Measurements from ENCODE around the gene FOSL1. TPM values are rescaled to one million over a fixed set of nuclear protein-coding genes. Genes with fewer than 3 reads are reported as not detected.
A peak's percentile ranks its signal among the peaks of the same experiment; 100 is the strongest.

FOSL1 gene
- polyA plus RNA-seq, 3 donors, result 0.07 to 0.24 (median 0.20) TPM

DNA sequence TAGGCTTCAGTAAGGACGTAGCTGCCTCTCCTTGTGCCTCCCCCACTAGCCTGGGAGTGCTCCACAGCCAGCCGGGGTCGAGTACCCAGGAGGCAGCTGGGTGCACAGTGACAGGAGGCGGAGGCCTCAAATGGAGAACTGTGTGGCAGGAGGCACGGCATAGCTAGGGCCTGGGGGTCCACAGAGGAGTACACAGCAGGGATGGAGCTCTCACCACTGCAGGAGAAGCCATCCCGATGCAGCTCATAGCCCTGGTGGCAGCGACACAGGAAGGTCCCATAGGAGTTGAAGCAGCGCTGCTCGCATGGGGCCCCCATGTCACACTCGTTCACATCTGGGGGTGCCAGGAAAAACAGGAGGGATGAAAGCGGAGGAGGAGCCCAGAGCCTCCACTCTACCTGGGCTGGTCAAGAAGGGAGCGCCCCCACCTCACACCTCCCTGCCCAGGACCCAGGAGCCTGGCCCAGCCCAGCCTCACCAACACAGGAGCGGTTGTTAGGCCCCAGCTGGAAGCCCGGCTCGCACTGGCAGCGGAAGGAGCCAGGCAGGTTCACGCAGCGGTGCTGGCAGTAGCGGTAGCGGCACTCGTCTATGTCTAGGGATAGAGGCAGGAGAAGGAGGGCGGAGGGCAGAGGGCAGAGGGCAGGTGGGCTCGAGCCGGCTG is 30.4 kb downstream of the FOSL1 start:
- DNase-seq (ENCODE audit: extremely low read depth in 1 of 11, low read depth in 9 of 11, low spot score in 4 of 11), result no peak

DNA sequence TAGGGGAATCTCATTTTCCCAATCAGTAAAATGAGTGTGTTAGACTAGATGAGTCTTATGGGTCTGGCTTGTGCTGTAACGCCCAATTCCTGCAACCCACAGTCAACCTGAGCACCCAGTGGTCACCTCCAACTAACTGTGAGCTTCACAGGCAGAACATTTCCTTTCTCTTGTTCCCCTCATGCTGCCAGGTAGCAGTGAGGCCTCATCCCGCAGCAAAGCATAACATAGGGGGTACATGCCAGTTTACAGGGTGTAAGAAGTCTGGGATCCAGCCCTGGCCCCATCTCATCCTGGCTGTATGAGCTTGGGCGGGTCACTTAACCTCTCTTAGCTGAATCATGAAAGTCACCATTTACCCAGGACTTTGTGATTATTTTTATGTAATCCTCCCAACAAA is 31.3 kb downstream of the FOSL1 start:
- no peak for DNase-seq (ENCODE audit: extremely low read depth in 1 of 11, low read depth in 9 of 11, low spot score in 4 of 11)

DNA sequence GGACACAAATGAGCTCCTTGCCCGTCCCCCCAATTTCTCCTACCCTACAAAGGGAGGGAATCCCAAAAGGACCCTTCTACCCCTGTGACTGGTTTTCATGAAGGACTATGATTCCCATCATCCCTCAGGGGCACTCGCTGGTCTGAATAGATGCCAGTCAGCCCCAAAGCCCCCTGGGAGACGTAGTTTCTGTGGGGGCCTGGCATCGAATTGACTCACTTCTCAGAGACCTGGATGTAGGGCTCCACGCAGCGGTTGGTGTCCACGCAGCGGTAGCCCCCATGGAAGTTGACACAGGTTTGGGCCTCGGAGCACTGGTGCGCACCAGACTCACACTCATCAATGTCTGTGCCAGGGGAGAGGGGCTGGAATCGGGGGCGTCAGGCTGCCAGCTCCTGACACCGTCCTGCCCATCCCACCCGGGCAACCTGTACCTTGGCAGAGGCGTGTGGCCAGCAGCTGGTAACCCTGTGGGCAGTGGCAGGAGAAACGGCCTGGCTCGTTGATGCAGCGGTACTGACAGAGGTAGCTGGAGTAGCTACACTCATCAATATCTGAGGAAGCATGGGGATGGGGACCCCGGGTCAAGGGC is 32.0 kb downstream of the FOSL1 start:
- no peak for DNase-seq (ENCODE audit: extremely low read depth in 1 of 11, low read depth in 9 of 11, low spot score in 4 of 11)

- no peak for DNase-seq (ENCODE audit: extremely low read depth in 1 of 11, low read depth in 9 of 11, low spot score in 4 of 11)
These were observed 32.7 kb downstream of the FOSL1 start for GRCh38 chr11:65867284-65868071.

- no peak for DNase-seq (ENCODE audit: extremely low read depth in 1 of 11, low read depth in 9 of 11, low spot score in 4 of 11)
These were observed 33.5 kb downstream of the FOSL1 start for GRCh38 chr11:65866509-65867283.

DNA sequence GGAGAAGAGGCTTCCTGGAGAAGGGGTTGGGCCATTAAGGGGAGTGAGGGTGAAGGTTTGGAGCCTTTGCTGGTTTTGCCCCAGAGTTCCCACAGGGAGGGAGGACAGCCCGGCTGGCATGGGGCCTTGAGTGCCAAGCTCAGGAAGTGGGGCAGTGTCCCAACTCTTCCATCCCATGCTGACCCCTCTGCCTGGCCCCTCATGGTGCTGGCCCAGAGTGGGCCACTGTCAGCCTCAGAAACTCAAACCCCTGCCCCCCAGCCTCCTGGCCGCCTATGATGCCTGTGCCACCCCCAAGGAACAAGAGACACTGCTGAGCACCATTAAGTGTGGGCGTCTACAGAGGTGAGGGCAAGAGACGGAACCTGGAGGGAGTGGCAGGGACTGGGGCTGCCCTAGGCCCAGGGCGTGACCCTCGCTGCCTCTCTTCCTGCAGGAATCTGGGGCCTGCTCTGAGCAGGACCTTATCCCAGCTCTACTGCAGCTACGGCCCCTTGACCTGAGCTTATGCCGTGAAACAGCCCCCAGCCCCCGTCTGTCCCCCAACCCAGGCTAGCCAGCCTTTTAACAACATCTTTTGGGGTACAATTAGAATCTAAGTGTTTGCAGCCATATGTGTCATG is 34.5 kb downstream of the FOSL1 start:
- DNase-seq (ENCODE audit: extremely low read depth in 1 of 11, low read depth in 9 of 11, low spot score in 4 of 11), result no peak

- DNase-seq (ENCODE audit: extremely low read depth in 1 of 11, low read depth in 9 of 11, low spot score in 4 of 11), result no peak
These were observed 35.3 kb downstream of the FOSL1 start for GRCh38 chr11:65864706-65865471.

GRCh38 chr11:65863889-65864705 is 36.1 kb downstream of the FOSL1 start:
- DNase-seq (ENCODE audit: extremely low read depth in 1 of 11, low read depth in 9 of 11, low spot score in 4 of 11), result no peak

DNA sequence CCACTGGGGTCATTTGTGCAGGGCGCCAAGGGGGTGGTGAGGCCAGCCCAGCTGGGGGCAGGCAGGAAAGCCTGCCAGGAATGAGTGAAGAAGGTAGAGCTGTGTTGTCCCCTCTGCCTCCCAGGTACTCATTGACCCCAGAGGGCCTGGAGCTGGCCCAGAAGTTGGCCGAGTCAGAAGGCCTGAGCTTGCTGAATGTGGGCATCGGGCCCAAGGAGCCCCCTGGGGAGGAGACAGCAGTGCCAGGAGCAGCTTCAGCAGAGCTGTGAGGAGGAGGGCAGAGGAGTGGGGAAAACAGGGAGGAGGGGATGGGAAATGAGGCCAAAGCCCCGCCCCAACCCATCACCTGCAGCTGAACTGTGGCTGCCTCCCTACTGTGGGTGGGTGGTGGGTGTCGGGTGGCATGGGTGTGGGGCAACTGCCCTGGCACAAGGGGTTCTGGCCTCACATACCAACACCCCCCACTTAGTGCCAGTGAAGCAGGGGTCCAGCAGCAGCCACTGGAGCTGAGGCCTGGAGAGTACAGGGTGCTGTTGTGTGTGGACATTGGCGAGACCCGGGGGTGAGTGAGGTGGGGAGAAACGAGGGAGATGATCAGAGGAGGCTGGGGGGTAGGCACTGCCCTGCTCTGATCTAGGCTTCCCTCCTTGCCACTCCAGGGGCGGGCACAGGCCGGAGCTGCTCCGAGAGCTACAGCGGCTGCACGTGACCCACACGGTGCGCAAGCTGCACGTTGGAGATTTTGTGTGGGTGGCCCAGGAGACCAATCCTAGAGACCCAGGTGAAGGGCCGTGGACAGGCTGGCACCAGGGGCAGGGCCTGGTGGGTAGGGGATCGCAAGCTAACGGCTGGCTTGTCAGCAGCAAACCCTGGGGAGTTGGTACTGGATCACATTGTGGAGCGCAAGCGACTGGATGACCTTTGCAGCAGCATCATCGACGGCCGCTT is 37.0 kb downstream of the FOSL1 start:
- DNase-seq (ENCODE audit: extremely low read depth in 1 of 11, low read depth in 9 of 11, low spot score in 4 of 11), result no peak

DNA sequence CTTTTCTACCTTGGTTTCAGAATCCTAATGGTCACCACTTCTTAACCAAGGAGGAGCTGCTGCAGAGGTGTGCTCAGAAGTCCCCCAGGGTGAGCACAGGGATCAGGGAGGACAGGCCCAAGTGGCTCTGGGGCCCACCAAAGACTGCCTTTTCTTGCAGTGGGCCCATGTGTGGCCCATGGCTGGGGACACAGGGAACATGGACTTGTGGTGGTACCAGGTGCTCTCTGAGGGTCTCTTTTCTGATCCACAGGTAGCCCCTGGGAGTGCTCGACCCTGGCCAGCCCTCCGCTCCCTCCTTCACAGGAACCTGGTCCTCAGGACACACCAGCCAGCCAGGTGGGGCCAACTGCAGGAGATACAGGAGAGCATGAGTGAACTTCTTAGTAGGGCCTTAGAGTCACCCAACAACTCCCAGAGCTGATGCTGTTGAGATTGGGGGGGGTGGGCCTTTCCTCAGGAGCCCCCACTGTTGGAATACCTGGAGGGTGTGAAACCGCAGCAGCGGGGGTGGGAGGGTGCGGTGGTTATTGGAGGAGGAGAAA is 37.9 kb downstream of the FOSL1 start:
- no peak for DNase-seq (ENCODE audit: extremely low read depth in 1 of 11, low read depth in 9 of 11, low spot score in 4 of 11)

- no peak for DNase-seq (ENCODE audit: extremely low read depth in 1 of 11, low read depth in 9 of 11, low spot score in 4 of 11)
These were observed 38.5 kb downstream of the FOSL1 start for GRCh38 chr11:65861533-65862183.

DNA sequence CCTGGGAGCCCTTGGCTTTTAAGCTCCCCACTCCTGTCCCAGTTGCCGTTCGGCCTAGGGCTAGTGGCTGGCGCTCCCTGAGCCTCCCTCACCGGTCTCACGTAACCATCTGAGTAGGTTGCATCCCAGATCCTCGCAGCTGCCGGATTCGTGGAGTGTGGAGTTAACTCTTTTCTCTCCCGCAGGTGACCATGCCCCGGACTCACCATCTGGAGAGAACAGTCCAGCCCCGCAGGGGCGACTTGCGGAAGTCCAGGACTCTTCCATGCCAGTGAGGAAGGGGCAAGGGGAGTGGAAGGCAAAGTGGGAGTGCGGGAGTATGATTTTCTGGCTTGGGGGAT is 39.1 kb downstream of the FOSL1 start:
- no peak for DNase-seq (ENCODE audit: extremely low read depth in 1 of 11, low read depth in 9 of 11, low spot score in 4 of 11)

DNA sequence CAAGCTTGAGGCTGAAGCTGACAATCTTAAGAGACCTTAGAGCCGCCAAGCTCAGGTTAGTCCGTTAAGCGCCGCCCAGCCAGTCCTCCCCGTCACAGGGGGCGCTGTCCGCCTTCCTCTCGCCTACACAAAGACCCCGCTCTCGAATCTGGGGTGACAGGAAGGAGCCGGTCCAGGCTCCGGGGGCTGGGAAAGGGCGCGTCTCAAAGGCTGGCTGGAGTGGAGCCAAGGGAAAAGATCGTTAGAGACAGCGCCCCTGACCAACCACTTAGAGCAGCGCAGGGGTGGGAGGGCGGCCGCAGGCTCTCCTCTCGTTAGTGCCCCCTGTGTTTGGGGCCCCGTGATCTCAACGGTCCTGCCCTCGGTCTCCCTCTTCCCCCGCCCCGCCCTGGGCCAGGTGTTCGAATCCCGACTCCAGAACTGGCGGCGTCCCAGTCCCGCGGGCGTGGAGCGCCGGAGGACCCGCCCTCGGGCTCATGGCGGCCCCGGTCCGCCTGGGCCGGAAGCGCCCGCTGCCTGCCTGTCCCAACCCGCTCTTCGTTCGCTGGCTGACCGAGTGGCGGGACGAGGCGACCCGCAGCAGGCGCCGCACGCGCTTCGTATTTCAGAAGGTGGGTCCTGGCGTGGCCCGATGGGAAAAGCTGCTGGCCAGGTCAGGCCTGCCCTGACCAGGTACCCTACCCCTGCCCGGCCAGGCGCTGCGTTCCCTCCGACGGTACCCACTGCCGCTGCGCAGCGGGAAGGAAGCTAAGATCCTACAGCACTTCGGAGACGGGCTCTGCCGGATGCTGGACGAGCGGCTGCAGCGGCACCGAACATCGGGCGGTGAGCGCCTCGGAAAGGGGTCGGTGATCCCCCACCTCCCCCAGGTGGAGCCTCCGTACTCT is 39.7 kb downstream of the FOSL1 start, which contains the start of gene MUS81:
MUS81 (plus strand) TSS at position 156 of the 887 bp plus-strand sequence; CDS start at position 477, 321 bp downstream.
- DNase-seq (ENCODE audit: extremely low read depth in 1 of 11, low read depth in 9 of 11, low spot score in 4 of 11), result peak; percentile 88 to 98 (median 95)

DNA sequence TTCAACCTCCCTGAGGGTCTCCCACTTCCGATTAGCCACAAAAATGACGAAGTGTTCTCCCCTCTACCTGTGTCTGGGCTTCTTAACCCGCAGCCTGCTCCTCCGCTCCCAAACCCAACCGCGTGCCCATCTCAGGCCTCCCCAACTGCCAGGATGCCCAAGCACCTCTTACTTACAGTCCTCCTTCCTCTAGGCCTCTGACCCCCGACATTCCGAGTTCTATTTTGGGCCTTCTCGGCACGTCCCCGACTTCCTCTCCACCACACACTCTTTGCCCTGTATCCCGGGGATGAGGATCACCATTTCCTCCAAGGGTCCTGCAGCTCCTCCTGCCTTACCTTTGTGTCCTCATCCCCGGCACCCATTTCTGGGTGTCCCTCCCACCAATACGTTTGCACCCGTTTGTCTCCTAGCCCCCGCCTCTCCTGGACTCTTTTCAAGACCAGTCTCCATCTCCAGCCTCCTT is 40.3 kb downstream of the FOSL1 start:
- DNase-seq (ENCODE audit: extremely low read depth in 1 of 11, low read depth in 9 of 11, low spot score in 4 of 11), result no peak

All from renal cortex interstitium (tissue), 11 donors.